ENCODE data around the gene POP7. TPM values are rescaled to one million over a fixed set of nuclear protein-coding genes. Genes with fewer than 3 reads are reported as not detected.

POP7 gene
- total RNA-seq, 1 experiment from 2014 or later: 72.6 TPM

DNA sequence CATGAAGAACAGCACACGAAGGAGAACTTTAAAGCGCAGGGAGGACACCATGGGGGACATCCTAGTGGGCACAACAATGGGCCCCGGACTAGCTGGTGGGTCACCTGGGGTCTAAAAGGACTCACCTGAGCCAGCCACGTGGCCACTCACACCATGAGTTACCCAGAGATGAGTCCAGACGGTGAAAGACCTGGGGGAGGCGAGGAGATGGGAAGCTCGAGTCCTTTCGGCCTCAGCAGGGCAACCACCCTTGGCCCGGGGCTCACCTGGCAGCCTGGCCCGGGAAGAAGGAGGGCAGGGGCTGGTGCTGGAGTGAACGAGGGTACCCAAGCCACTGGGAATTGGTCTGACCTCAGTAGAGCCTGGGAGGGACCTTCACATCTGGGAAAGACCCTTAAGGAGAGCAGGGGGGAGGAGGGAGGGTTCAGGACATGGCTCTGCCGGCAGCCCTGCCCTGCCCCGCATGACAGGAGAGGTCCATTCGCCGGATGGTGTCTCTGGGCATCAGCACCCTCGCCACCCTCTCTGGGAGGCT lies 17.5 kb upstream of the POP7 start:
- no peak overlapping the region for H3K27ac ChIP-seq (ENCODE audit: low read depth, low read length, poor library complexity, severe bottlenecking)
- no peaks in the 10 kb centered on the region for H3K27me3 ChIP-seq (replicated peaks; ENCODE audit: insufficient read depth, low read depth, low read length, poor library complexity)
- no peak overlapping the region for H3K4me3 ChIP-seq (ENCODE audit: low read depth, low read length, poor library complexity, severe bottlenecking)
- H3K9me3 ChIP-seq (ENCODE audit: low read depth, low read length, poor library complexity, severe bottlenecking): no peaks in the 10 kb centered on the region
- peaks cover 15% of the 10 kb centered on the region for H3K4me1 ChIP-seq (ENCODE audit: insufficient read depth, low read length, poor library complexity, severe bottlenecking)
- peaks cover 69% of the 10 kb centered on the region for H3K36me3 ChIP-seq (ENCODE audit: insufficient read depth, low read length, poor library complexity, severe bottlenecking)
- BruUV-seq (replicated peaks): no TSS peak
- no peak for DNase-seq (ENCODE audit: low spot score)
- TF ChIP-seq, protein P1, sequence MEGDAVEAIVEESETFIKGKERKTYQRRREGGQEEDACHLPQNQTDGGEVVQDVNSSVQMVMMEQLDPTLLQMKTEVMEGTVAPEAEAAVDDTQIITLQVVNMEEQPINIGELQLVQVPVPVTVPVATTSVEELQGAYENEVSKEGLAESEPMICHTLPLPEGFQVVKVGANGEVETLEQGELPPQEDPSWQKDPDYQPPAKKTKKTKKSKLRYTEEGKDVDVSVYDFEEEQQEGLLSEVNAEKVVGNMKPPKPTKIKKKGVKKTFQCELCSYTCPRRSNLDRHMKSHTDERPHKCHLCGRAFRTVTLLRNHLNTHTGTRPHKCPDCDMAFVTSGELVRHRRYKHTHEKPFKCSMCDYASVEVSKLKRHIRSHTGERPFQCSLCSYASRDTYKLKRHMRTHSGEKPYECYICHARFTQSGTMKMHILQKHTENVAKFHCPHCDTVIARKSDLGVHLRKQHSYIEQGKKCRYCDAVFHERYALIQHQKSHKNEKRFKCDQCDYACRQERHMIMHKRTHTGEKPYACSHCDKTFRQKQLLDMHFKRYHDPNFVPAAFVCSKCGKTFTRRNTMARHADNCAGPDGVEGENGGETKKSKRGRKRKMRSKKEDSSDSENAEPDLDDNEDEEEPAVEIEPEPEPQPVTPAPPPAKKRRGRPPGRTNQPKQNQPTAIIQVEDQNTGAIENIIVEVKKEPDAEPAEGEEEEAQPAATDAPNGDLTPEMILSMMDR (conservative IDR thresholded peaks at IDR 0.05; ENCODE audit: low read depth, low read length): no peak
- no peak for TF ChIP-seq EZH2 (IDR thresholded peaks at IDR 0.05; ENCODE audit: borderline replicate concordance, low read depth, low read length, poor library complexity, severe bottlenecking)
- CTCF ChIA-PET: interaction anchor here (1.1 kb wide), 1 partner anchor 76 kb away, joined by 3 read pairs; the partner anchor contains the start of gene MOSPD3
- POLR2A ChIA-PET (ENCODE audit: low non-redundant PET): no interaction called here
- intact Hi-C loops (cut with micrococcal nuclease; ENCODE audit: unreplicated experiment): no loop called here

DNA sequence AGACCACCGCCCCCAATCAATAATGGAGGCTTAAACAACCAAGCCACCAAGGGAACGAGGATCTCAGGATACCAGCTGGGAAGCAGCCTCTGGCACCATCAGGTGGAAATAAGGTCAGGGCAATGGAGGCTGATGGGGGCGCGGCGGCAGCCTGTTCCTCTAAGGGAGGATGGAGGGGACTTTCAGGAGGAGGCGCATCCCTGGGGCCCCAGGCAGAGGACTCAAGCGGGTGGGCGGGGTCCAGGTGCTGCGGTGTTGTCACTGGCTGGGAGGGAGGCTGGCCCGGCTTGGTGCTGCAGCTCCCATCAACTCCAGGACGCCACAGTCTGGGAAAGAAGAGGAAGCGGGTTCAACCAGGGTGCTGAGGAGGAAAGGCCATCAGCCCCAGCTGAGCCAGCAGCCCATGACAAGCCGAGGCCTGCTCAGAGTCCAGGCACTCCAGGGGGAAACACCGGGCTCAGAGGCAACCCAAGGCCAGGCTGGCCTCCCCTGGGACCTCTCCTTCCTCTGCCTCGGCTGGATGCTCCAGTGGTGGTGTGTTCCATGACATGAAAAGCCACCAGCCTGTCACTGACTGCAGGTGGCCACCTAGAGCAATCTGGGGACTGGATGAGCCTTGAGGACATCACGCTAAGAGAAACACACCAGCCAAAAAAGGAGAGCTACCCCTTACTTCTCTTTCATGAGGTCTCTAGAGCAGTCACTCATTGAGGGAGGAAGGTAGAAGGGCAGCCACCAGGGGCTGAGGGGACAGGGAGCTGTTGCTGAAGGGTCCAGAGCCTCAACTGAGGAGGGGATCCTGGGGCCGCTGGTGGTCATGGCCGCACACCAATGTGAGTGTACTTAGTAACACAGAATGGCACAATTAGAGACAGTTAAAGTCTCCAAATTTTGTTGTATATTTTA lies 16.4 kb upstream of the POP7 start:
- Histone ChIP-seq H3K4me3 (ENCODE audit: low read depth, low read length, poor library complexity, severe bottlenecking) (no peak overlapping the region), H3K36me3 (ENCODE audit: insufficient read depth, low read length, poor library complexity, severe bottlenecking) (peaks cover 58% of the 10 kb centered on the region), H3K4me1 (ENCODE audit: insufficient read depth, low read length, poor library complexity, severe bottlenecking) (peaks cover 15% of the 10 kb centered on the region), H3K27me3 (replicated peaks; ENCODE audit: insufficient read depth, low read depth, low read length, poor library complexity) (no peaks in the 10 kb centered on the region), H3K27ac (ENCODE audit: low read depth, low read length, poor library complexity, severe bottlenecking) (peak overlapping the region; percentile 5), H3K9me3 (ENCODE audit: low read depth, low read length, poor library complexity, severe bottlenecking) (no peaks in the 10 kb centered on the region)
- POLR2A ChIA-PET (ENCODE audit: low non-redundant PET): no interaction called here
- BruUV-seq (replicated peaks): no TSS peak
- intact Hi-C loops (cut with micrococcal nuclease; ENCODE audit: unreplicated experiment): loop anchor here (5.0 kb wide), 2 partner anchors 87 to 127 kb away; partner anchors contain the start of gene PCOLCE
- CTCF ChIA-PET: interaction anchor here (1.1 to 1.3 kb wide), 2 partner anchors 16 to 77 kb away, joined by 3 read pairs; partner anchors contain the start of gene MOSPD3
- no peak for TF ChIP-seq EZH2 (IDR thresholded peaks at IDR 0.05; ENCODE audit: borderline replicate concordance, low read depth, low read length, poor library complexity, severe bottlenecking)
- TF ChIP-seq, protein P1 (conservative IDR thresholded peaks at IDR 0.05; ENCODE audit: low read depth, low read length): no peak
- no peak for DNase-seq (ENCODE audit: low spot score)

DNA sequence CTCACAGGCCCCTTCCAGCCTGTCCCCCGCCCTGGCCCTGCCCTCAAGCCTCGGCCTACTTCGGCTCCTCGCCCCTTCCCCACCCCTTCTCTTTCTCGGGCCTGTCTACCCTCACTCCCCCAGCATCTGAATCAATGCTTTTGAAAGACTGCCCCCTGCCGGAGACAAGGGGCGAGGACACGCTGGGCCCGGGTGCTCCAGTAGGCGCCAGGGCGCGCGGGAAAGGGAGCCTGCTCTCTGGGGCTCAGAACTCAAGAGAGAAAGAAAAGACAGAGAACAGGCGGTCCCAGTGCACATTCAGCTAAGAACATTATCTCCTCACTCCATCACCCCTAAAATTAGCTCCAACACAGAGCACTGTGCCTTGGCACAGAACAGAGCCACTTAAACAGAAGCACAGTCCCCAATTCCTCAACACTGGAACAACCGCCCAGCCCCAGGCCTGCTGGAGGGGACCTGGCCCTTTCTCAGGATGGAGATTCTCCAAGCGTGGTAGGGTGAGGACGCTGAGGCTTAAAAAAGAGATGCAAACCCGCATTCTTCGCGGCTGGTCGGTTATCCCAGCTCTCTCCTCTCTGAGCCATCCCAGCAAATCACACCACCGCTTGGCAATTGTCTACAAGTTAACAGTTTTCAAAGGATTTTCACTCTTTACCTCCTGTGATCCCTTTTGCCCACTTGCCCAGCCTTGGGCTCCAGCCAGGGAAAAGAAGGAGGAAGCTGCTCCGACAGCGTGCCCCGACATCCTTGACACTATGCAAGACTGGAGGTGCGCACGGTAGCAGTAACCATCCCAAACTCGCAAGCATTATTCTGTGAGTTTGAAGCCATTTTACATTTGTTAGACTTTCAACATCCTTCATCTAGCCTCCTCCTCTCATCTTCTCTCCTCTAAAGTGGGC lies 14.0 kb upstream of the POP7 start:
- POLR2A ChIA-PET (ENCODE audit: low non-redundant PET): no interaction called here
- CTCF ChIA-PET: interaction anchor here (0.6 to 1.6 kb wide), 4 partner anchors 11 to 161 kb away, joined by 4 to 6 read pairs (median 4); partner anchors contain the start of gene SLC12A9
- peaks cover 35% of the 10 kb centered on the region for H3K36me3 ChIP-seq (ENCODE audit: insufficient read depth, low read length, poor library complexity, severe bottlenecking)

More for the DNA sequence above, 14.0 kb upstream of the POP7 start:
- peak; percentile 89 for DNase-seq (ENCODE audit: low spot score)
- Histone ChIP-seq H3K4me3 (ENCODE audit: low read depth, low read length, poor library complexity, severe bottlenecking) (peak overlapping the region; percentile 98), H3K27ac (ENCODE audit: low read depth, low read length, poor library complexity, severe bottlenecking) (peak overlapping the region; percentile 4), H3K4me1 (ENCODE audit: insufficient read depth, low read length, poor library complexity, severe bottlenecking) (peaks cover 15% of the 10 kb centered on the region), H3K9me3 (ENCODE audit: low read depth, low read length, poor library complexity, severe bottlenecking) (no peaks in the 10 kb centered on the region), H3K27me3 (replicated peaks; ENCODE audit: insufficient read depth, low read depth, low read length, poor library complexity) (no peaks in the 10 kb centered on the region)
- TSS peak; percentile 51 for BruUV-seq (replicated peaks)
- intact Hi-C loops (cut with micrococcal nuclease; ENCODE audit: unreplicated experiment): loop anchor here (5.0 kb wide), 2 partner anchors 90 to 130 kb away; partner anchors contain the start of gene PCOLCE
- TF ChIP-seq EZH2 (IDR thresholded peaks at IDR 0.05; ENCODE audit: borderline replicate concordance, low read depth, low read length, poor library complexity, severe bottlenecking): no peak
- TF ChIP-seq, protein P1 (conservative IDR thresholded peaks at IDR 0.05; ENCODE audit: low read depth, low read length): peak; percentile 98

Measured in A673 (cell line).